ENCODE results near the gene UBR4.
A peak's percentile ranks its signal among the peaks of the same experiment; 100 is the strongest.
"Not testable (repeated sequence)": the region's sequence is repeated elsewhere in the genome, so short reads cannot be mapped to it uniquely, and the experiment has no call there.

Gene UBR4

GRCh38 chr1:19197845-19198244, 12.2 kb downstream of the UBR4 start:
- H3K4me3 ChIP-seq (ENCODE audit: low read depth, low read length) = no peak overlapping the region
- DNase-seq (ENCODE audit: low read depth) = no peak

DNA sequence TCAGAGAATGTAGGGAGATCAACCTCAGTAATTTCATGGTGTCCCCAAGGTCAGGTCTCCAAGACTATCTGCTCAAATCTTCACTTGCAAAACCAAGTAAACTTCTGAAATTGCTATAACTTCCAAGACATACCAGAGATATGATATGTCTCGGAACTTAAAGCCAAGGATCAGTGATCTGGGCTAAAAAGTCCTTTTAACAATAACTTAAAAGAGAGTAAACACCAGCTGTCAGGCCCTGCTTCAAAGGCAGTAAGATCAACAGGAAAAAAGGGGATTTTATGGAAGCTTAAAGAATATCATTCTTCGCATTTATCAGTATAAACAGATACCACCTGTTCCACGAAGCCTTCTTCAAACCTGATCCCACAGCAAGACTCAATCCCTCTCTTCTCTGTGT, 13.7 kb downstream of the UBR4 start:
- DNase-seq (ENCODE audit: low read depth) = no peak

GRCh38 chr1:19193004-19193403, 17.1 kb downstream of the UBR4 start:
- no peak for DNase-seq (ENCODE audit: low read depth)
- H3K4me3 ChIP-seq (ENCODE audit: low read depth, low read length) = no peak overlapping the region

More for the DNA sequence above, 13.7 kb downstream of the UBR4 start:
- H3K4me3 ChIP-seq (ENCODE audit: low read depth, low read length) = no peak overlapping the region

GRCh38 chr1:19191811-19192210, 18.3 kb downstream of the UBR4 start:
- H3K4me3 ChIP-seq (ENCODE audit: low read depth, low read length) = no peak overlapping the region
- DNase-seq (ENCODE audit: low read depth) = no peak

DNA sequence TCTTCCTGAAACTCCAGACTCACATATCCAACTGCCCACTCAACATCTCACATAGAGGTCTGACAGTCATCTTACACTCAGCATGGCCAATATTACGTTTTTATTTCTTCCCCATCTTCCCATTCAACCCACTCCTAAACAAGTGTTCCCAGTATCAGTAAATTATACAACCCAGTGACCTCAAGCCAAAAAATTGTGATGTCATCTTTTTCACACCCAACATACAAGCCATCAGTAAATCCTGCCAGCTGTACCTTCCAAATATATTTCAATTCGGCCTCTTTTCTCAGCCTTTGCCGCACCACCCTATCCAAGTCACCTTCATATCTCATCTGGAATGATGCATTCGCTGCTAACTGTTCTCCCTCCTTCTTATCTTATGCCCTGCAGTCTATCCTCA, 19.6 kb downstream of the UBR4 start:
- no peak overlapping the region for H3K4me3 ChIP-seq (ENCODE audit: low read depth, low read length)
- no peak for DNase-seq (ENCODE audit: low read depth)

- no peak for DNase-seq (ENCODE audit: low read depth)
- no peak overlapping the region for H3K4me3 ChIP-seq (ENCODE audit: low read depth, low read length)
Measured at GRCh38 chr1:19189270-19189669, 20.8 kb downstream of the UBR4 start.

GRCh38 chr1:19187852-19188251, 22.2 kb downstream of the UBR4 start:
- H3K4me3 ChIP-seq (ENCODE audit: low read depth, low read length) = no peak overlapping the region
- no peak for DNase-seq (ENCODE audit: low read depth)

- DNase-seq (ENCODE audit: low read depth) = no peak
- H3K4me3 ChIP-seq (ENCODE audit: low read depth, low read length) = no peak overlapping the region
Measured at GRCh38 chr1:19186001-19186400, 24.1 kb downstream of the UBR4 start.

GRCh38 chr1:19182223-19182622, 27.8 kb downstream of the UBR4 start:
- DNase-seq (ENCODE audit: low read depth) = no peak
- no peak overlapping the region for H3K4me3 ChIP-seq (ENCODE audit: low read depth, low read length)

DNA sequence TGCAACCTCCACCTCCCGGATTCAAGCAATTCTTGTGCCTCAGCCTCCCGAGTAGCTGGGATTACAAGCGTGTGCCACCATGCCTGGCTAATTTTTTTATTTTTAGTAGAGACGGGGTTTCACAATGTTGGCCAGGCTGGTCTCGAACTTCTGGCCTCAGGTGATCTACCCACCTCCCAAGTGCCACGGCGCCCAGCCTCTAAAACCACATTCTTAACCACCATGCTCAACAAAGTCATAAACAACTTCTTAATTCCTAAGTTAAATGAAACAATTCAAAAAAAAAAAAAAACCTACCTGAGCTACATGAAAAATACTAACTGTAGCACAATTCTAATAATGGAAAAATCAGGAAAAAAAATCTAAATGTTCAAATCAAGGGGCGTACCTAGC, 29.8 kb downstream of the UBR4 start:
- not testable (repeated sequence) for DNase-seq (ENCODE audit: low read depth); H3K4me3 ChIP-seq (ENCODE audit: low read depth, low read length)

GRCh38 chr1:19179597-19180264, 30.3 kb downstream of the UBR4 start:
- no peak for DNase-seq (ENCODE audit: low read depth)
- no peak overlapping the region for H3K4me3 ChIP-seq (ENCODE audit: low read depth, low read length)

- DNase-seq (ENCODE audit: low read depth) = no peak
Measured at GRCh38 chr1:19178734-19179398, 31.2 kb downstream of the UBR4 start.

GRCh38 chr1:19177811-19178210, 32.3 kb downstream of the UBR4 start:
- no peak overlapping the region for H3K4me3 ChIP-seq (ENCODE audit: low read depth, low read length)
- no peak for DNase-seq (ENCODE audit: low read depth)

More at GRCh38 chr1:19178734-19179398, 31.2 kb downstream of the UBR4 start:
- no peak overlapping the region for H3K4me3 ChIP-seq (ENCODE audit: low read depth, low read length)

- H3K4me3 ChIP-seq (ENCODE audit: low read depth, low read length) = no peak overlapping the region
- peak; percentile 5 for DNase-seq (ENCODE audit: low read depth)
Measured at GRCh38 chr1:19169642-19170041, 40.4 kb downstream of the UBR4 start.

DNA sequence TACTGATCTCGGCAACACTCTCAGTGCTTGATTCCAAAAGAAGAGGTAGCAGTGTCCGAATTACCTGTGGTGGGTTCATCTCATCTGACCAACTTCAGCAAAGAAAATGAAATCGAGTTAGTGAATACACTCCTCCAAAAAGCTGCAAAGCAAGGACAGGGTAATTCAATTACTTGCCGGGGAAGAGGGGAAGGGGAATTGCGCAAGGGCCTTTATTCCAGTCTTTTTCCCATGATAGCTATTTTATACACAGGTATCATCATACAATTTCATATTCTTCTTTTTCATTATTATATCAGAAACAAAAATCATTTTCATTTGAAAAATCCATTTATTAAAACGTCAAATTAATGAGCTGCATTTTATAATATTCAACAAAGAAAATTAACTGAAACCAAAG, 42.9 kb downstream of the UBR4 start:
- no peak for DNase-seq (ENCODE audit: low read depth)
- H3K4me3 ChIP-seq (ENCODE audit: low read depth, low read length) = no peak overlapping the region

DNA sequence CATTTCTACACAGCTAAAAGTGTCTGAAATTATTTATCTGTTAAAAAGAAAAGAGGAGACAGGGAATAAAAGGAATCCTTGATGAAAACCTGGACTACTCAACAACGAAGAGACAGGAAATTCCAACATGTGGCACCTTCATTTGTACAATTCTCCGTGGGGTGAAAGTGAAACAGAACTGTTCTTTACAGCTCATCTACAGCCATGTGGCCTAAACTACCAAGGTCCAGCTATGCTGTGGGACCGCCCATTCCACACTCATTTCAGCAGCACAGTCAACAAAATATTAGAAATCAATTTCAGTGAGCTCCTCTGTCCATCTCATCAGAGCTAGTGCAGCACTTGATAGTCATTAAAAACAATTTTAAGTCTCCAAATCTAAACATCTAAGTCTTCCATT, 44.0 kb downstream of the UBR4 start:
- H3K4me3 ChIP-seq (ENCODE audit: low read depth, low read length) = no peak overlapping the region
- no peak for DNase-seq (ENCODE audit: low read depth)

GRCh38 chr1:19165501-19165900, 44.6 kb downstream of the UBR4 start:
- no peak overlapping the region for H3K4me3 ChIP-seq (ENCODE audit: low read depth, low read length)
- DNase-seq (ENCODE audit: low read depth) = no peak

- DNase-seq (ENCODE audit: low read depth) = no peak
- H3K4me3 ChIP-seq (ENCODE audit: low read depth, low read length) = no peak overlapping the region
Measured at GRCh38 chr1:19164274-19165015, 45.6 kb downstream of the UBR4 start.

- H3K4me3 ChIP-seq (ENCODE audit: low read depth, low read length) = no peak overlapping the region
- peak; percentile 42 for DNase-seq (ENCODE audit: low read depth)
Measured at GRCh38 chr1:19163261-19163660, 46.8 kb downstream of the UBR4 start.

- H3K4me3 ChIP-seq (ENCODE audit: low read depth, low read length) = no peak overlapping the region
- DNase-seq (ENCODE audit: low read depth) = no peak
Measured at GRCh38 chr1:19160831-19161230, 49.2 kb downstream of the UBR4 start.

DNA sequence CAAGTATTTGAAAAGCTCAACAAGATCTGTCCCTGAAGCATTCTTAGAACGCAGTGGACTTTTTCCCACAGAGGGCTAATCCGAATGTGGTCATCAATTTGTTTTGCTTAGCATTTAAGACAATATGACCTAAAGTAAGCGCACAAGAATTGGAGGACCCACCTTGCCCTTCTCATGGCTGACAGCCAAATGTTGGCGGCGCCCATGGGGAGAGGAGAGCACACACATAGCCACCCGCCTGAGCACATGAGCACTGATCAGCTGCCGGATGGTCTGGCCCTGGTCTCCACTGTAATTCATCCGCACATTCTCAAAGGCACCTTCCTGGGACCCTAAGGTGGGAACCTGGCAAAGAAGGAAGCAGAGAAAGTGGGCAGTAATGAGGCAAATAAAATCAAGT, 52.4 kb downstream of the UBR4 start:
- no peak for DNase-seq (ENCODE audit: low read depth)
- H3K4me3 ChIP-seq (ENCODE audit: low read depth, low read length) = no peak overlapping the region
